ENCODE data around the gene AIFM3. TPM values are rescaled to one million over a fixed set of nuclear protein-coding genes. Genes with fewer than 3 reads are reported as not detected.

AIFM3 gene
- total and polyA plus RNA-seq, 2 donors (not counting 1 experiment from before 2014, with no cell fraction given) = 3.0 to 6.0 TPM

DNA sequence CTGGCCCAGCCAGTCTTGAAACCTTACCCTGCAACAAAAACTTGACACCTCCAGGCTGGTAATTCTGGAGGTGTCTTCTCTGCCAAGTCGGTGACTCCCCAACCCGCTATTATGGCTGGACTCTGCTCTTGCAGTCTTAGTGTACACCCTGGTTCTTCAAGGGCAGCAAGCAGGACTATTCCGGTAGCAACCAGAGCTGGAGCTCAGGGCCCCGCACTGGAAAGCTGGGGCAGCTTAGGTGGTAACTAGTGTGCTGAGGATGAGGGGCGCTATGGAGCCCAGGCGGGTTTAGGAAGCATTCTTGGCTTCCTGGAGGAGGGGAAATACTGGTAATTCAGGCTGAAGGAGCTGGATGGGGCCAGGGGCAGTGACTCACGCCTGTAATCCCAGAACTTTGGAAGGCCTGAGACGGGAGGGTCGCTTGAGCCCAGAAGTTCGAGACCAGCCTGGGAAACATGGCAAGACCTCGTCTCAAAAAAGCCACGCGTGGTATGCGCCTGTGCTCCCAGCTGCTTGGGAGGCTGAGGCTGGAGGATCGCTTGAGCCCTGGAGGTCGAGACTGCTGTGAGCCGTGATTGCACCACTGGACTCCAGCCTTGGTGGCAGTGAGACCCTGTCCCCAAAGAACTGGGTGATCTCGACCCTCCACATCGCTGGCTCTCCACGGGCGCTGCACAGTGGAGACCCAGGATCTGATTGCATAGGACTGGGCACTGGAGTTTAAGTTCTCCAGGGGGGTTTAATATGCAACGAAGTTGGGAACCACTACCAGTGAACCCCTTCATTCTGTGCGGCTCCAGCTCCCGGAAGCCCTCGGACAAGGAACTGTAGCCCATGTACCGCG, 10.6 kb upstream of the AIFM3 start:
- Mint-ChIP-seq H3K9me3 (ENCODE audit: insufficient read depth) (no peaks in the 10 kb centered on the region), H3K27me3 (peaks cover 13% of the 10 kb centered on the region), H3K4me1 (peaks cover 16% of the 10 kb centered on the region), H3K4me3 (peak overlapping the region; percentile 78), H3K27ac (no peak overlapping the region)
- intact Hi-C loops (cut with micrococcal nuclease) = loop anchor here (5.0 kb wide), 1 partner anchor 39 kb away; the partner anchor contains the start of gene CRKL
- WGBS (ENCODE audit: insufficient coverage) = 62% methylated on average over 27 of the region's 27 CpGs
- CTCF ChIA-PET = no interaction called here
- peak overlapping the region in 4 of 5 experiments; percentile 55 to 69 (median 60) for H3K4me3 ChIP-seq (ENCODE audit: control extremely low read depth in 1 of 5, extremely low read depth in 1 of 5, insufficient read depth in 1 of 5, low read depth in 2 of 5, low read length in 4 of 5)
- H3K9ac ChIP-seq (ENCODE audit: low read length) = peak overlapping the region; percentile 76
- peaks cover 16 to 18% of the 10 kb centered on the region in 2 donors for H3K4me1 ChIP-seq (ENCODE audit: control insufficient read depth in 2 of 2, insufficient read depth in 2 of 2, low read length in 2 of 2)
- POLR2A ChIA-PET = no interaction called here
- ATAC-seq (ENCODE audit: low read depth) = no peak
- H3K79me2 ChIP-seq (ENCODE audit: control insufficient read depth, insufficient read depth, low read length) = peaks cover 9% of the 10 kb centered on the region
- peaks cover 0 to 26% (median 7%) of the 10 kb centered on the region in 4 experiments for H3K27me3 ChIP-seq (replicated peaks in 1 of 4; ENCODE audit: control extremely low read depth in 1 of 4, control insufficient read depth in 3 of 4, insufficient read depth in 4 of 4, low read length in 3 of 4)
- peak overlapping the region; percentile 72 for H2AFZ ChIP-seq (ENCODE audit: insufficient read depth, low read depth, low read length, poor library complexity, severe bottlenecking)
- peaks cover 29% of the 10 kb centered on the region for H4K20me1 ChIP-seq (ENCODE audit: control insufficient read depth, insufficient read depth, low read length, poor library complexity, severe bottlenecking)
- no peak for TF ChIP-seq EZH2 (IDR thresholded peaks at IDR 0.05; ENCODE audit: borderline replicate concordance, insufficient read depth, low read depth, low read length, poor library complexity, severe bottlenecking)
- TF ChIP-seq, protein P1, sequence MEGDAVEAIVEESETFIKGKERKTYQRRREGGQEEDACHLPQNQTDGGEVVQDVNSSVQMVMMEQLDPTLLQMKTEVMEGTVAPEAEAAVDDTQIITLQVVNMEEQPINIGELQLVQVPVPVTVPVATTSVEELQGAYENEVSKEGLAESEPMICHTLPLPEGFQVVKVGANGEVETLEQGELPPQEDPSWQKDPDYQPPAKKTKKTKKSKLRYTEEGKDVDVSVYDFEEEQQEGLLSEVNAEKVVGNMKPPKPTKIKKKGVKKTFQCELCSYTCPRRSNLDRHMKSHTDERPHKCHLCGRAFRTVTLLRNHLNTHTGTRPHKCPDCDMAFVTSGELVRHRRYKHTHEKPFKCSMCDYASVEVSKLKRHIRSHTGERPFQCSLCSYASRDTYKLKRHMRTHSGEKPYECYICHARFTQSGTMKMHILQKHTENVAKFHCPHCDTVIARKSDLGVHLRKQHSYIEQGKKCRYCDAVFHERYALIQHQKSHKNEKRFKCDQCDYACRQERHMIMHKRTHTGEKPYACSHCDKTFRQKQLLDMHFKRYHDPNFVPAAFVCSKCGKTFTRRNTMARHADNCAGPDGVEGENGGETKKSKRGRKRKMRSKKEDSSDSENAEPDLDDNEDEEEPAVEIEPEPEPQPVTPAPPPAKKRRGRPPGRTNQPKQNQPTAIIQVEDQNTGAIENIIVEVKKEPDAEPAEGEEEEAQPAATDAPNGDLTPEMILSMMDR (IDR thresholded peaks at IDR 0.05) = no peak
- H3K27ac ChIP-seq (ENCODE audit: low read length in 2 of 2) = no peak overlapping the region
- H3K4me2 ChIP-seq (replicated peaks; ENCODE audit: low read depth, low read length, poor library complexity, severe bottlenecking) = peak overlapping the region; percentile 92
- peaks cover 2 to 23% of the 10 kb centered on the region in 2 experiments for H3K36me3 ChIP-seq (replicated peaks in 1 of 2; ENCODE audit: control extremely low read depth in 1 of 2, control insufficient read depth in 1 of 2, extremely low read depth in 1 of 2, insufficient read depth in 2 of 2, low read length in 1 of 2)
- no peak for DNase-seq
- H3K9me3 ChIP-seq (ENCODE audit: control extremely low read depth in 1 of 3, control insufficient read depth in 2 of 3, insufficient read depth in 1 of 3, low read length in 2 of 3) = no peaks in the 10 kb centered on the region
